WTC11 (cell line): Measurements from ENCODE around the gene WLS.

Source experiments
- ATF6 ChIP-seq: sonication (generic); formaldehyde crosslinking; IDR thresholded peaks from 2 replicates; pipeline ENCODE4 v1.8.1; 2023; ENCODE audit warnings: mild to moderate bottlenecking, missing genetic modification reagents
- CREM ChIP-seq: sonication (generic); formaldehyde crosslinking; IDR thresholded peaks from 2 replicates; pipeline ENCODE4 v1.8.1; 2022; ENCODE audit warnings: mild to moderate bottlenecking, missing genetic modification reagents, moderate library complexity
- CTCF ChIP-seq: fragments of 200-600 bp; IDR thresholded peaks from 2 replicates; pipeline ENCODE4 v1.8.0; 2022; ENCODE audit warnings: antibody characterized with exemption
- ETV6 ChIP-seq: sonication (generic); formaldehyde crosslinking; IDR thresholded peaks from 2 replicates; pipeline ENCODE4 v1.8.1; 2022; ENCODE audit warnings: mild to moderate bottlenecking, missing genetic modification reagents
- ZBTB43 ChIP-seq: sonication (generic); formaldehyde crosslinking; IDR thresholded peaks from 2 replicates; pipeline ENCODE4 v1.8.1; 2023; ENCODE audit warnings: mild to moderate bottlenecking, missing genetic modification reagents
- ZNF219 ChIP-seq: sonication (generic); formaldehyde crosslinking; IDR thresholded peaks from 2 replicates; pipeline ENCODE4 v1.8.0; 2023; ENCODE audit warnings: missing genetic modification reagents, mild to moderate bottlenecking, borderline replicate concordance

- TF ChIP-seq ATF6 (CRISPR knock-in tag) (no peak), ZNF219 (CRISPR knock-in tag) (no peak), ETV6 (no peak), ZBTB43 (CRISPR knock-in tag) (no peak), CTCF (no peak), CREM (CRISPR knock-in tag) (no peak)
These were observed 112.9 kb downstream of the WLS start for GRCh38 chr1:68119445-68119844.
